Measurements from ENCODE around the gene TSPAN14. TPM values are rescaled to one million over a fixed set of nuclear protein-coding genes. Genes with fewer than 3 reads are reported as not detected.

Gene TSPAN14
- total and polyA plus RNA-seq, 2 donors (not counting 1 experiment from before 2014, with no cell fraction given): 12.1 to 50.0 TPM

- TF ChIP-seq EZH2 (IDR thresholded peaks at IDR 0.05; ENCODE audit: low read length, missing control alignments) (no peak), CTCF (conservative IDR thresholded peaks at IDR 0.05 in 1 of 2, IDR thresholded peaks at IDR 0.05 in 1 of 2; ENCODE audit: low read depth in 1 of 2, low read length in 2 of 2) (no peak)
- Histone ChIP-seq H3K36me3 (ENCODE audit: control insufficient read depth, insufficient read depth, low read length) (no peaks in the 10 kb centered on the region), H3K79me2 (ENCODE audit: control insufficient read depth, insufficient read depth, low read length) (no peaks in the 10 kb centered on the region), H3K9me3 (ENCODE audit: control insufficient read depth, insufficient read depth, low read depth, low read length) (no peaks in the 10 kb centered on the region), H3K27ac (ENCODE audit: insufficient read depth, low read length) (no peak overlapping the region), H3K4me1 (ENCODE audit: control insufficient read depth, extremely low read depth, insufficient read depth, low read length) (no peaks in the 10 kb centered on the region), H3K4me2 (ENCODE audit: extremely low read depth, insufficient read depth, low read length) (no peak overlapping the region), H4K20me1 (ENCODE audit: control insufficient read depth, extremely low read depth, insufficient read depth, low read length) (no peaks in the 10 kb centered on the region), H2AFZ (ENCODE audit: low read length) (no peak overlapping the region), H3K9ac (ENCODE audit: insufficient read depth, low read length) (no peak overlapping the region), H3K4me3 (replicated peaks in 1 of 4; ENCODE audit: control extremely low read depth in 1 of 4, insufficient read depth in 1 of 4, low read depth in 3 of 4, low read length in 4 of 4) (peak overlapping the region in 2 of 4 experiments; percentile 54 to 59), H3K27me3 (ENCODE audit: control insufficient read depth, insufficient read depth, low read length) (peaks cover 16% of the 10 kb centered on the region)
- no peak for DNase-seq (ENCODE audit: low read depth in 2 of 2)
Observed at GRCh38 chr10:80409121-80409520, 45.0 kb upstream of the TSPAN14 start.

- H3K27ac ChIP-seq (ENCODE audit: insufficient read depth, low read length): no peak overlapping the region
Observed at GRCh38 chr10:80410122-80410521, 44.0 kb upstream of the TSPAN14 start.

DNA sequence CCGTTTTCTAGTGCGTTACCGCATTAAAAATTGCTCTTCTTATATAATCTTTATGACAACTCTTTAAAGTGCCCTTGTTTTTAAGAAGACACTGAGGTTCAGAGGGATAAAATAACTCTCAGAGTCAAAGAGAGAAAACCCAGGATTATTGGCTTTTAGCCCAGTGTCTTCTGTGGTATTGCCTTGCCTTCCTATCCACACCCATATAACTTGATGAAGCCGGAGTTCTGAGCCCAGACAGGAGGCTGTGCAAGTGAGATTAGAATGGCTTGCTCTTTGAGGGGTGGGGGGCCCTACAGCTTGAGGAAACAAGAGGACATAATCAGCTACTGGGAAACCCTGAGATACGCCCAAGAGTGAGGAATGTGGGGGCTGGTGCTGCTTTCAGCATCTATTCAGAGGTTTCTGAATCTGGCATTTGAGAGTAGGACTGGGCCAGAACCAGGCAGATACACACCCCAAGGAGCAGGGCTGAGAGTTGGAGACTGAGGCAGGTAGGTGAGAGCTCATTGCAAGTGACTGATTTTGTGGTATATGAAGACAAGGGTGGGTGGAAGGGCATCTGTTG is 43.4 kb upstream of the TSPAN14 start:
- H3K4me1 ChIP-seq (ENCODE audit: control insufficient read depth, extremely low read depth, insufficient read depth, low read length): no peaks in the 10 kb centered on the region
- H3K4me2 ChIP-seq (ENCODE audit: extremely low read depth, insufficient read depth, low read length): no peak overlapping the region
- no peak for TF ChIP-seq EZH2 (IDR thresholded peaks at IDR 0.05; ENCODE audit: low read length, missing control alignments)
- TF ChIP-seq CTCF (conservative IDR thresholded peaks at IDR 0.05 in 1 of 2, IDR thresholded peaks at IDR 0.05 in 1 of 2; ENCODE audit: low read depth in 1 of 2, low read length in 2 of 2): no peak

More at GRCh38 chr10:80410122-80410521, 44.0 kb upstream of the TSPAN14 start:
- no peak for DNase-seq (ENCODE audit: low read depth in 2 of 2)
- H3K4me1 ChIP-seq (ENCODE audit: control insufficient read depth, extremely low read depth, insufficient read depth, low read length): no peaks in the 10 kb centered on the region
- H4K20me1 ChIP-seq (ENCODE audit: control insufficient read depth, extremely low read depth, insufficient read depth, low read length): no peaks in the 10 kb centered on the region
- peaks cover 16% of the 10 kb centered on the region for H3K27me3 ChIP-seq (ENCODE audit: control insufficient read depth, insufficient read depth, low read length)
- TF ChIP-seq EZH2 (IDR thresholded peaks at IDR 0.05; ENCODE audit: low read length, missing control alignments) (no peak), CTCF (conservative IDR thresholded peaks at IDR 0.05 in 1 of 2, IDR thresholded peaks at IDR 0.05 in 1 of 2; ENCODE audit: low read depth in 1 of 2, low read length in 2 of 2) (no peak)
- H3K79me2 ChIP-seq (ENCODE audit: control insufficient read depth, insufficient read depth, low read length): no peaks in the 10 kb centered on the region
- H2AFZ ChIP-seq (ENCODE audit: low read length): no peak overlapping the region
- H3K36me3 ChIP-seq (ENCODE audit: control insufficient read depth, insufficient read depth, low read length): no peaks in the 10 kb centered on the region
- no peak overlapping the region for H3K4me3 ChIP-seq (replicated peaks in 1 of 4; ENCODE audit: control extremely low read depth in 1 of 4, insufficient read depth in 1 of 4, low read depth in 3 of 4, low read length in 4 of 4)
- H3K9ac ChIP-seq (ENCODE audit: insufficient read depth, low read length): no peak overlapping the region
- H3K4me2 ChIP-seq (ENCODE audit: extremely low read depth, insufficient read depth, low read length): no peak overlapping the region
- H3K9me3 ChIP-seq (ENCODE audit: control insufficient read depth, insufficient read depth, low read depth, low read length): no peaks in the 10 kb centered on the region

More for the DNA sequence above, 43.4 kb upstream of the TSPAN14 start:
- peaks cover 16% of the 10 kb centered on the region for H3K27me3 ChIP-seq (ENCODE audit: control insufficient read depth, insufficient read depth, low read length)
- H4K20me1 ChIP-seq (ENCODE audit: control insufficient read depth, extremely low read depth, insufficient read depth, low read length): no peaks in the 10 kb centered on the region
- no peak overlapping the region for H3K27ac ChIP-seq (ENCODE audit: insufficient read depth, low read length)
- H3K4me3 ChIP-seq (replicated peaks in 1 of 4; ENCODE audit: control extremely low read depth in 1 of 4, insufficient read depth in 1 of 4, low read depth in 3 of 4, low read length in 4 of 4): no peak overlapping the region
- H2AFZ ChIP-seq (ENCODE audit: low read length): no peak overlapping the region
- H3K36me3 ChIP-seq (ENCODE audit: control insufficient read depth, insufficient read depth, low read length): no peaks in the 10 kb centered on the region
- H3K9me3 ChIP-seq (ENCODE audit: control insufficient read depth, insufficient read depth, low read depth, low read length): no peaks in the 10 kb centered on the region
- no peak for DNase-seq (ENCODE audit: low read depth in 2 of 2)
- H3K79me2 ChIP-seq (ENCODE audit: control insufficient read depth, insufficient read depth, low read length): no peaks in the 10 kb centered on the region
- no peak overlapping the region for H3K9ac ChIP-seq (ENCODE audit: insufficient read depth, low read length)
